Right lobe of liver (tissue), 6 donors: ENCODE results near the gene NRIP1. TPM values are rescaled to one million over a fixed set of nuclear protein-coding genes. Genes with fewer than 3 reads are reported as not detected.

Experiments
- ATAC-seq, 4 donors: fragments of 200-7000 bp; cut with Tn5 transposase; one replicate each; pipeline ENCODE4 v1.9.1; 2020; ENCODE audit warnings: mild to moderate bottlenecking in 4 of 4, moderate library complexity in 4 of 4
- DNase-seq, 3 donors: peaks; one replicate each; pipeline ENCODE4 v3.0.0-alpha.2; 2020
- H3K27ac ChIP-seq, 3 donors: fragments of 200-600 bp; one replicate each; pipeline ENCODE4 v1.8.0; 2022
- H3K27me3 ChIP-seq, 2 donors: fragments of 200-600 bp; one replicate each; pipeline ENCODE4 v1.8.0; 2022
- H3K36me3 ChIP-seq, 4 donors: fragments of 200-600 bp; sonication (generic) in 1 of 4; one replicate each; pipeline versions ENCODE4 v1.5.1 to v1.8.0; 2017 to 2022; ENCODE audit warnings: control low read depth in 1 of 4
- H3K4me1 ChIP-seq, 4 donors: fragments of 200-600 bp; sonication (generic) in 1 of 4; one replicate each; pipeline versions ENCODE4 v1.5.1 to v1.8.0; 2017 to 2022; ENCODE audit warnings: control low read depth in 1 of 4
- H3K4me3 ChIP-seq, 3 donors: fragments of 200-600 bp; one replicate each; pipeline ENCODE4 v1.8.0; 2022
- H3K9me3 ChIP-seq, 4 donors: fragments of 200-600 bp; sonication (generic) in 1 of 4; one replicate each; pipeline versions ENCODE4 v1.5.1 to v1.8.0; 2017 to 2022; ENCODE audit warnings: control low read depth in 1 of 4
- POLR2A ChIP-seq: fragments of 450-650 bp; IDR thresholded peaks from one replicate; pipeline ENCODE4 v1.6.1; 2017; ENCODE audit warnings: antibody characterized with exemption, mild to moderate bottlenecking
- WGBS: methylation state at CpG from one replicate; pipeline ENCODE4 v1.1.6; 2018; ENCODE audit warnings: low coverage, low lambda C conversion rate; ENCODE audit not compliant: insufficient coverage; ENCODE audit errors: missing lambda C conversion rate; 5-methylcytosine and 5-hydroxymethylcytosine counted together
- intact Hi-C, 2 donors: fragments of 100-400 bp; cut with DNase I; formaldehyde crosslinking; loops; one replicate each; pipeline versions ENCODE4 v1.11.2 to v1.14.1; 2022
- total RNA-seq, 6 experiments: library from RNA; depleted of rRNA in 2 of 6; stranded (reverse); fragments of >200 nt in 2 of 6; fragmentation: NEBNext Ultra II Directional in 3 of 6; extraction: Animal tissue kit (Norgen Biotek cat#: 25700) in 3 of 6; gene quantifications; one replicate each; pipeline versions ENCODE4 v1.1.0 to v1.2.4, GENCODE V29; 2016 to 2023
- TF ChIP-seq, protein P1 (sequence below), 4 donors: fragments of 200-600 bp in 3 of 4; fragments of 450-650 bp in 1 of 4; IDR thresholded peaks; one replicate each; pipeline versions ENCODE4 v1.5.1 to v1.8.0; 2016 to 2022; ENCODE audit warnings: antibody characterized with exemption in 4 of 4, mild to moderate bottlenecking in 2 of 4
- donor health status: DM: no; HTN: yes; CAD: no.
- donor health status: DM: no; HTN: no; CAD: no.
- donor health status: DM: no; HTN: no; CAD: no.
- donor health status: DM: no; HTN: yes; CAD: no.
- donor health status: DM: no; HTN: yes; CAD: no.

The NRIP1 gene
- total RNA-seq, 6 experiments from 2014 or later: 15.4 to 34.0 (median 21.5) TPM

DNA sequence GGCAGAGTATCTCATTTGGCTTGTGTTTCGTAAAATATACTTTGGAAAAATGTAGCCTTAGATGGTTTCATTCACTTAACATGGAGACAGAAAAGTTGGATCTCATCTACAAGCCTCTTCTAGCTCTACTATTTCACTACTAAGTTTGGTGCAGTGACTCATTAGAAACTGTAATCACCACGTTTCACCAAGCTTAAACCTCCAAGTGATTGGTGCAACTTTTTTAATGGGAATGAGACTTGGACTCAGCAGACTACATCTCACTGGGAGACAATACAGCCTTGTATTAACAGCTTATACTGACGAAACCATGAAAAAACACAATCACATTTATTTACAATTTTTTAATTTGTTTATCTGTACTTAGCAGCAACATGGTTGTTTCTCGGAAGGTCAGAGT lies 29.9 kb upstream of the NRIP1 start:
- WGBS: 69% methylated on average over 4 of the region's 4 CpGs
- intact Hi-C loops: no loop called here
- Histone ChIP-seq H3K36me3 (no peaks in the 10 kb centered on the region), H3K9me3 (no peaks in the 10 kb centered on the region), H3K4me3 (no peak overlapping the region), H3K27ac (no peak overlapping the region), H3K27me3 (no peaks in the 10 kb centered on the region), H3K4me1 (no peaks in the 10 kb centered on the region)
- ATAC-seq (no peak), DNase-seq (no peak)
- TF ChIP-seq, protein P1, sequence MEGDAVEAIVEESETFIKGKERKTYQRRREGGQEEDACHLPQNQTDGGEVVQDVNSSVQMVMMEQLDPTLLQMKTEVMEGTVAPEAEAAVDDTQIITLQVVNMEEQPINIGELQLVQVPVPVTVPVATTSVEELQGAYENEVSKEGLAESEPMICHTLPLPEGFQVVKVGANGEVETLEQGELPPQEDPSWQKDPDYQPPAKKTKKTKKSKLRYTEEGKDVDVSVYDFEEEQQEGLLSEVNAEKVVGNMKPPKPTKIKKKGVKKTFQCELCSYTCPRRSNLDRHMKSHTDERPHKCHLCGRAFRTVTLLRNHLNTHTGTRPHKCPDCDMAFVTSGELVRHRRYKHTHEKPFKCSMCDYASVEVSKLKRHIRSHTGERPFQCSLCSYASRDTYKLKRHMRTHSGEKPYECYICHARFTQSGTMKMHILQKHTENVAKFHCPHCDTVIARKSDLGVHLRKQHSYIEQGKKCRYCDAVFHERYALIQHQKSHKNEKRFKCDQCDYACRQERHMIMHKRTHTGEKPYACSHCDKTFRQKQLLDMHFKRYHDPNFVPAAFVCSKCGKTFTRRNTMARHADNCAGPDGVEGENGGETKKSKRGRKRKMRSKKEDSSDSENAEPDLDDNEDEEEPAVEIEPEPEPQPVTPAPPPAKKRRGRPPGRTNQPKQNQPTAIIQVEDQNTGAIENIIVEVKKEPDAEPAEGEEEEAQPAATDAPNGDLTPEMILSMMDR (IDR thresholded peaks at IDR 0.05): no peak
- no peak for TF ChIP-seq POLR2A

DNA sequence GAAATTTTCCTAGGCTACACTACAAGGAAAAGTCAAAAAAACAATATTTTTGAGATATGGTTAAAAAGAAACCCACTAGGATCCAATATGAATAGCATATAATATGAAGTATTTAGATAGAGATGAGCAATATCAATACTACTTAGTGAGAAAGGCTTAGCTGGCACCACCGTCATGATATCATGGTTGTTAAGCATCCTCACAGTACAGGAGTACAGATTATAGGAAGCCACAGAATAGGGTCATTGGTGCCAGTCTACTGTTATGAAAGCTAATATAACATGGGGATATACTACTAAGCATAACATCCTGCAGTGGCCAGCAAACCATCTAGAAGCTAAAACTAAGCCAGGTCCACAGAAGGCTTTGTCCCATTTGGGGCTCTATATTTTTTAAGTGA lies 28.4 kb upstream of the NRIP1 start:
- DNase-seq: no peak
- Histone ChIP-seq H3K27me3 (no peaks in the 10 kb centered on the region), H3K4me1 (no peaks in the 10 kb centered on the region), H3K27ac (no peak overlapping the region), H3K4me3 (no peak overlapping the region), H3K36me3 (no peaks in the 10 kb centered on the region), H3K9me3 (no peaks in the 10 kb centered on the region)
- intact Hi-C loops: no loop called here
- 80% methylated on average over 1 of the region's 1 CpG for WGBS
- TF ChIP-seq POLR2A: no peak
- TF ChIP-seq, protein P1 (IDR thresholded peaks at IDR 0.05): no peak
- no peak for ATAC-seq

DNA sequence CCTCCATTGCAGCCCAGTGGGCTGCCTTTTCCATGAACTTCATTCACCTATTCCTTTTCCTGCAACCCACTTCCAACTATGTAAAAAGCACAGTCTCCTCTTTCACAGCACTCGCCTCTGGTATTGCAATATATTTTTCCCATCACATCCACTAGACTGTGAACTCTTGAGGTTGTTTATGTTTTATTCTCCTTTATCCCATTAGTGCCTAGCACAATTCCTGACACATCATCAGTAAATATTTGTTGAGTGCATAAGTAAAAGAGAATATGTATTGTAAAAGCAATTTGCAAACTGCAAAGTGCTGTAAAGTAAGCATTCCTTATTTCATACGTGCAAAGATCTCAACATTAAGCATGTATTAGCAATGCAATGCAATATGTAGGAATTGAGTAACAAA lies 27.9 kb upstream of the NRIP1 start:
- intact Hi-C loops: no loop called here
- no peaks in the 10 kb centered on the region for H3K4me1 ChIP-seq
- WGBS: 92% methylated on average over 2 of the region's 2 CpGs
- ATAC-seq (no peak), DNase-seq (no peak)
- no peaks in the 10 kb centered on the region for H3K9me3 ChIP-seq
- no peaks in the 10 kb centered on the region for H3K27me3 ChIP-seq
- H3K4me3 ChIP-seq: no peak overlapping the region
- TF ChIP-seq, protein P1 (IDR thresholded peaks at IDR 0.05): no peak
- H3K36me3 ChIP-seq: no peaks in the 10 kb centered on the region
- H3K27ac ChIP-seq: no peak overlapping the region

DNA sequence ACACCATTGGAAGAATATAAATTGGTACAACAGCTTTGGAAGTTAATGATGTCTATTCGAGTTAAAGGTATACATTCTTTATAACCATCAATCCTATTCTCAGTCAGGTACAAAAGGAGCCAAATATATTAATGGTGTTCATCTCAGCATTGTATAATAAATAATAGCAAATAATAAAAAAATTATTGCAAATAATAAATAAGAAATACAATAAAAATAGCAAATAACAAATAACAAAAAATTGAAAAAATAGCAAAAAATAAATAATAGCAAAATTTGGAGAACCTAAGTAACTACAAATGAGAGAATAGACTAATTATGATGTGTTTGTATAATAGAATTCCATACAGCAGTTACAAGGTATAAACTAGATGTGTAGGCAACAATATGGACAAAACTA lies 25.6 kb upstream of the NRIP1 start:
- WGBS: 0% methylated on average over 1 of the region's 1 CpG
- Histone ChIP-seq H3K36me3 (no peaks in the 10 kb centered on the region), H3K4me3 (no peak overlapping the region), H3K27me3 (no peaks in the 10 kb centered on the region), H3K4me1 (no peaks in the 10 kb centered on the region), H3K9me3 (no peaks in the 10 kb centered on the region), H3K27ac (no peak overlapping the region)
- no peak for DNase-seq
- no peak for TF ChIP-seq POLR2A
- TF ChIP-seq, protein P1 (IDR thresholded peaks at IDR 0.05): no peak
- ATAC-seq: no peak
- intact Hi-C loops: no loop called here

DNA sequence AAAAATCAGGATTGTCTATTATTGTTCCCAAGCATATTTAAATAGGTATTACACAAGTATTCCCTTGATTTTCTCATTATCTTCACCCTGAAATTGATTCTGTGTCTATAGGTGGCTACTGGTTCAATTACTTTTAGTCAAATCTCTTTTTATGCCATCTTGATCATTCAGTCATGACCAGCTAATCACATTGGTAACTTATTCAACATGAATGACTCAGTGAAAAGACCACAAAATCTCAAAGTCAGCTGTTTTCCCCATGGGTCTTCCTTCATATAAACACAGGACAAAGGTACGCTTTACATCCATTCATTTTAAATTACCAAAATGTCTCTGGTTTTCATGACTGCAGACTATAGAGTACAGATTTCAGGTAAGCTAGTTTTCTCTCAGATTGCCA lies 23.7 kb upstream of the NRIP1 start:
- ATAC-seq (no peak), DNase-seq (no peak)
- H3K36me3 ChIP-seq: no peaks in the 10 kb centered on the region
- intact Hi-C loops: no loop called here
- no peak overlapping the region for H3K4me3 ChIP-seq
- TF ChIP-seq, protein P1 (IDR thresholded peaks at IDR 0.05): no peak
- TF ChIP-seq POLR2A: no peak
- WGBS: 93% methylated on average over 1 of the region's 1 CpG
- no peaks in the 10 kb centered on the region for H3K9me3 ChIP-seq
- H3K27ac ChIP-seq: no peak overlapping the region
- no peaks in the 10 kb centered on the region for H3K27me3 ChIP-seq
- no peaks in the 10 kb centered on the region for H3K4me1 ChIP-seq
